H1 (cell line): ENCODE results near the gene TCHH. TPM values are rescaled to one million over a fixed set of nuclear protein-coding genes. Genes with fewer than 3 reads are reported as not detected.

ENCODE experiments used
- CTCF ChIA-PET: fragments of 300-600 bp; sonication (Branson Sonifier 250); formaldehyde crosslinking; loops from one replicate; lab custom pipeline; 2021; ENCODE audit not compliant: partially characterized antibody; lab: Charles Lee
- POLR2A ChIA-PET: fragments of 300-600 bp; sonication (Branson Sonifier 250); formaldehyde crosslinking; loops from one replicate; lab custom pipeline; 2021; ENCODE audit warnings: inconsistent platforms; ENCODE audit not compliant: partially characterized antibody; lab: Charles Lee
- DNase-seq, 2 experiments: peaks; one replicate each; pipeline versions ENCODE4 v3.0.0 to v3.0.0-alpha.2; 2010 to 2022; ENCODE audit warnings: low spot score in 2 of 2, low read depth in 1 of 2, mixed read lengths in 1 of 2
- FAIRE-seq: peaks from 2 replicates; lab custom pipeline; 2011; peaks lifted over from hg19 to GRCh38; lab: Jason Lieb, UNC
- H2AFZ ChIP-seq: 2 replicates; pipeline ENCODE4 v1.8.1; 2012; ENCODE audit warnings: low read length, inconsistent platforms
- H2AK5ac ChIP-seq: 2 replicates; pipeline ENCODE4 v1.6.1; 2013; ENCODE audit warnings: low read depth, low read length
- H2BK120ac ChIP-seq: replicated peaks from 2 replicates; pipeline ENCODE3; 2013; ENCODE audit warnings: low read depth, low read length, inconsistent platforms
- H2BK12ac ChIP-seq: 2 replicates; pipeline ENCODE4 v1.6.1; 2013; ENCODE audit warnings: low read depth, low read length
- H2BK15ac ChIP-seq: 2 replicates; pipeline ENCODE4 v1.6.1; 2013; ENCODE audit warnings: low read length
- H2BK20ac ChIP-seq: 2 replicates; pipeline ENCODE4 v1.6.1; 2013; ENCODE audit warnings: low read length
- H2BK5ac ChIP-seq: 2 replicates; pipeline ENCODE4 v1.6.1; 2013; ENCODE audit warnings: low read depth, low read length
- H3K14ac ChIP-seq: 2 replicates; pipeline ENCODE4 v1.6.1; 2013; ENCODE audit warnings: inconsistent platforms; ENCODE audit not compliant: insufficient read length
- H3K18ac ChIP-seq: 2 replicates; pipeline ENCODE4 v1.6.1; 2013; ENCODE audit warnings: low read length; ENCODE audit errors: extremely low read depth
- H3K23ac ChIP-seq: 2 replicates; pipeline ENCODE4 v1.6.1; 2013; ENCODE audit warnings: inconsistent platforms; ENCODE audit not compliant: insufficient read length
- H3K23me2 ChIP-seq: 2 replicates; pipeline ENCODE4 v1.6.1; 2013; ENCODE audit warnings: low read depth, low read length
- H3K27ac ChIP-seq: 2 replicates; pipeline ENCODE4 v1.6.1; 2011; ENCODE audit warnings: low read depth, low read length, inconsistent platforms
- H3K27me3 ChIP-seq, 4 experiments: replicated peaks in 1 of 4; 1 replicate in 1 of 4; 2 replicates in 3 of 4; pipeline versions ENCODE4 v1.6.1 to v1.8.1; 2011 to 2013; ENCODE audit warnings: low read length in 3 of 4, mild to moderate bottlenecking in 3 of 4, inconsistent platforms in 2 of 4, mixed read lengths in 2 of 4, moderate library complexity in 1 of 4; ENCODE audit not compliant: control insufficient read depth in 3 of 4, insufficient read depth in 3 of 4; ENCODE audit errors: extremely low read depth in 1 of 4
- H3K36me3 ChIP-seq, 4 experiments: 2 replicates each; pipeline versions ENCODE4 v1.6.1 to v1.8.1; 2011 to 2013; ENCODE audit warnings: mild to moderate bottlenecking in 4 of 4, low read length in 3 of 4, moderate library complexity in 2 of 4, control low read depth in 1 of 4, inconsistent platforms in 1 of 4; ENCODE audit not compliant: insufficient read depth in 4 of 4, control insufficient read depth in 2 of 4
- H3K4ac ChIP-seq: replicated peaks from 2 replicates; pipeline ENCODE3; 2013; ENCODE audit warnings: low read length, low read depth, mixed read lengths, inconsistent platforms; ENCODE audit not compliant: insufficient read length
- H3K4me1 ChIP-seq, 4 experiments: replicated peaks in 1 of 4; 1 replicate in 1 of 4; 2 replicates in 3 of 4; pipeline versions ENCODE4 v1.6.1 to v1.8.1; 2011 to 2013; ENCODE audit warnings: low read length in 3 of 4, inconsistent platforms in 2 of 4, mixed read lengths in 1 of 4; ENCODE audit not compliant: insufficient read depth in 4 of 4, control insufficient read depth in 3 of 4
- H3K4me2 ChIP-seq, 2 experiments: 2 replicates each; pipeline versions ENCODE4 v1.6.1 to v1.8.1; 2011 to 2013; ENCODE audit warnings: low read depth in 2 of 2, low read length in 2 of 2, control low read depth in 1 of 2, inconsistent platforms in 1 of 2, mild to moderate bottlenecking in 1 of 2; ENCODE audit not compliant: insufficient read depth in 1 of 2
- H3K4me3 ChIP-seq, 4 experiments: fragments of 200-600, 300-600 bp in 1 of 4; sonication (generic), shearing (Covaris generic), sonication (Bioruptor Twin) in 1 of 4; 2 replicates each; pipeline versions ENCODE4 v1.5.1 to v1.8.1; 2011 to 2016; ENCODE audit warnings: low read length in 4 of 4, low read depth in 3 of 4, control low read depth in 2 of 4, inconsistent platforms in 2 of 4, mild to moderate bottlenecking in 2 of 4, mixed read lengths in 1 of 4, moderate library complexity in 1 of 4; ENCODE audit not compliant: insufficient read depth in 2 of 4; ENCODE audit errors: extremely low read depth in 1 of 4
- H3K56ac ChIP-seq: replicated peaks from 2 replicates; pipeline ENCODE3; 2013; ENCODE audit warnings: low read depth, mild to moderate bottlenecking, mixed read lengths, low read length, inconsistent platforms; ENCODE audit not compliant: insufficient read length
- H3K79me1 ChIP-seq: 2 replicates; pipeline ENCODE4 v1.6.1; 2013; ENCODE audit warnings: low read depth, low read length, control low read depth
- H3K79me2 ChIP-seq, 2 experiments: 2 replicates each; pipeline versions ENCODE4 v1.6.1 to v1.8.1; 2012 to 2013; ENCODE audit warnings: low read length in 2 of 2, mild to moderate bottlenecking in 2 of 2, inconsistent platforms in 1 of 2; ENCODE audit not compliant: insufficient read depth in 2 of 2, control insufficient read depth in 1 of 2
- H3K9ac ChIP-seq, 4 experiments: replicated peaks in 1 of 4; 1 replicate in 1 of 4; 2 replicates in 3 of 4; pipeline versions ENCODE4 v1.6.1 to v1.8.1; 2011 to 2013; ENCODE audit warnings: low read depth in 3 of 4, low read length in 3 of 4, control low read depth in 2 of 4, mild to moderate bottlenecking in 2 of 4, moderate library complexity in 2 of 4, inconsistent platforms in 1 of 4; ENCODE audit errors: extremely low read depth in 1 of 4
- H3K9me3 ChIP-seq, 2 experiments: 2 replicates each; pipeline versions ENCODE4 v1.6.1 to v1.8.1; 2012 to 2013; ENCODE audit warnings: mild to moderate bottlenecking in 2 of 2, moderate library complexity in 2 of 2, control low read depth in 1 of 2, inconsistent platforms in 1 of 2, low read depth in 1 of 2, low read length in 1 of 2, mixed read lengths in 1 of 2; ENCODE audit not compliant: insufficient read depth in 2 of 2
- H4K20me1 ChIP-seq, 2 experiments: replicated peaks in 1 of 2; 2 replicates each; pipeline versions ENCODE3 to v1.8.1; 2011 to 2013; ENCODE audit warnings: inconsistent platforms in 2 of 2, low read length in 2 of 2, mild to moderate bottlenecking in 1 of 2; ENCODE audit not compliant: insufficient read depth in 2 of 2, control insufficient read depth in 1 of 2
- H4K5ac ChIP-seq: 2 replicates; pipeline ENCODE4 v1.6.1; 2013; ENCODE audit warnings: low read length, low read depth, mixed read lengths, inconsistent platforms; ENCODE audit not compliant: insufficient read length
- H4K8ac ChIP-seq: 2 replicates; pipeline ENCODE4 v1.8.0; 2013; ENCODE audit warnings: mild to moderate bottlenecking, moderate library complexity, low read length, inconsistent platforms; ENCODE audit not compliant: insufficient read depth; ENCODE audit errors: extremely low read depth
- H4K91ac ChIP-seq: replicated peaks from 2 replicates; pipeline ENCODE3; 2013; ENCODE audit warnings: low read length, mixed read lengths, inconsistent platforms; ENCODE audit not compliant: insufficient read length
- BACH1 ChIP-seq: IDR thresholded peaks from 2 replicates; pipeline ENCODE4 v1.6.1; 2012; ENCODE audit warnings: low read length, improper control_type of control experiment
- CBX8 ChIP-seq: fragments of 300-800, 300-1000 bp; sonication (generic); IDR thresholded peaks from 2 replicates; pipeline ENCODE4 v1.7.1; 2016; ENCODE audit warnings: low read depth, low read length, borderline replicate concordance
- GTF2F1 ChIP-seq: IDR thresholded peaks from 2 replicates; pipeline ENCODE4 v1.6.1; 2012; ENCODE audit warnings: low read depth, low read length, improper control_type of control experiment, borderline replicate concordance
- HDAC6 ChIP-seq: IDR thresholded peaks from one replicate; pipeline ENCODE4 v1.7.1; 2012; ENCODE audit warnings: low read depth, mild to moderate bottlenecking, inconsistent platforms, low read length, moderate library complexity
- RBBP5 ChIP-seq: IDR thresholded peaks from 2 replicates; pipeline ENCODE4 v1.7.1; 2012; ENCODE audit warnings: low read depth, mild to moderate bottlenecking, inconsistent platforms, low read length, moderate library complexity, borderline replicate concordance
- RXRA ChIP-seq: IDR thresholded peaks from 2 replicates; pipeline ENCODE4 v1.6.1; 2011; ENCODE audit warnings: low read depth, mild to moderate bottlenecking, low read length, moderate library complexity; ENCODE audit not compliant: insufficient read depth
- SIRT6 ChIP-seq: IDR thresholded peaks from one replicate; pipeline ENCODE4 v1.7.1; 2012; ENCODE audit warnings: low read length, inconsistent platforms
- SP1 ChIP-seq: IDR thresholded peaks from 2 replicates; pipeline ENCODE4 v1.6.1; 2011; ENCODE audit warnings: low read depth, low read length
- TAF1 ChIP-seq: IDR thresholded peaks from 2 replicates; pipeline ENCODE4 v1.6.1; 2011; ENCODE audit warnings: mild to moderate bottlenecking, low read depth, low read length
- polyA plus RNA-seq, 7 experiments: library from polyadenylated mRNA; depleted of rRNA in 3 of 7; stranded (reverse) in 5 of 7; unstranded in 2 of 7; fragments of >200 nt in 5 of 7; fragments of 200-250 nt in 2 of 7; gene quantifications; 1 replicate in 5 of 7; 2 replicates in 1 of 7; 4 replicates in 1 of 7; pipeline versions ENCODE4 v1.2.1 to v1.2.3, GENCODE V29; 2011 to 2013; ENCODE audit warnings: missing spikeins in 2 of 7, mixed read lengths in 2 of 7
- total RNA-seq: library from RNA; stranded (reverse); fragmentation: NEBNext Ultra II Directional; extraction: Animal tissue kit (Norgen Biotek cat#: 25700); gene quantifications from 2 replicates; pipeline ENCODE4 v1.2.1, GENCODE V29; 2021
- TF ChIP-seq, protein P1 (sequence below): IDR thresholded peaks from 2 replicates; pipeline ENCODE4 v1.6.1; 2011; ENCODE audit warnings: low read depth, mild to moderate bottlenecking, low read length; ENCODE audit not compliant: insufficient read depth

TCHH gene
- total and polyA plus RNA-seq, 2 of the 8 experiments (the other 6 are each of a cell fraction or from before 2014, with no cell fraction given), result 0.02 to 0.07 TPM

GRCh38 chr1:152086760-152087159 lies 28.5 kb downstream of the TCHH start:
- H3K27me3 ChIP-seq, result no peaks in the 10 kb centered on the region
- no peak overlapping the region for H3K27ac ChIP-seq
- no peaks in the 10 kb centered on the region for H3K4me1 ChIP-seq
- no peak overlapping the region for H2BK5ac ChIP-seq
- no peak overlapping the region for H3K14ac ChIP-seq
- no peak overlapping the region for H3K23ac ChIP-seq
- no peak overlapping the region for H4K8ac ChIP-seq
- H3K79me2 ChIP-seq, result no peaks in the 10 kb centered on the region
- H3K23me2 ChIP-seq, result no peaks in the 10 kb centered on the region
- H2BK120ac ChIP-seq, result no peak overlapping the region
- DNase-seq, result no peak
- H3K4ac ChIP-seq, result no peak overlapping the region
- H3K4me3 ChIP-seq, result no peak overlapping the region
- H3K9me3 ChIP-seq, result peaks cover 34 to 50% of the 10 kb centered on the region in 2 experiments
- no peak for FAIRE-seq
- TF ChIP-seq TAF1, result no peak
- no peak for TF ChIP-seq SP1
- TF ChIP-seq, protein P1, sequence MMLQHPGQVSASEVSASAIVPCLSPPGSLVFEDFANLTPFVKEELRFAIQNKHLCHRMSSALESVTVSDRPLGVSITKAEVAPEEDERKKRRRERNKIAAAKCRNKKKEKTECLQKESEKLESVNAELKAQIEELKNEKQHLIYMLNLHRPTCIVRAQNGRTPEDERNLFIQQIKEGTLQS, result no peak
- no peak for TF ChIP-seq RBBP5
- no peak for TF ChIP-seq HDAC6
- no peak for TF ChIP-seq BACH1
- no peak for TF ChIP-seq GTF2F1
- TF ChIP-seq CBX8, result no peak
- TF ChIP-seq RXRA, result no peak
- no peak for TF ChIP-seq SIRT6
- no peak overlapping the region for H2BK15ac ChIP-seq
- no peak overlapping the region for H2BK20ac ChIP-seq
- ChIA-PET CTCF (no interaction called here), POLR2A (no interaction called here)
- H3K18ac ChIP-seq, result no peak overlapping the region
- H3K56ac ChIP-seq, result no peak overlapping the region
- no peak overlapping the region for H2AFZ ChIP-seq
- no peak overlapping the region for H4K5ac ChIP-seq
- no peak overlapping the region for H4K91ac ChIP-seq
- no peaks in the 10 kb centered on the region for H3K36me3 ChIP-seq
- H2BK12ac ChIP-seq, result no peak overlapping the region
- H3K9ac ChIP-seq, result no peak overlapping the region
- H3K4me2 ChIP-seq, result no peak overlapping the region
- H3K79me1 ChIP-seq, result no peaks in the 10 kb centered on the region
- H2AK5ac ChIP-seq, result no peak overlapping the region
- H4K20me1 ChIP-seq, result no peaks in the 10 kb centered on the region
